Measurements from ENCODE around the gene GPR150.

DNA sequence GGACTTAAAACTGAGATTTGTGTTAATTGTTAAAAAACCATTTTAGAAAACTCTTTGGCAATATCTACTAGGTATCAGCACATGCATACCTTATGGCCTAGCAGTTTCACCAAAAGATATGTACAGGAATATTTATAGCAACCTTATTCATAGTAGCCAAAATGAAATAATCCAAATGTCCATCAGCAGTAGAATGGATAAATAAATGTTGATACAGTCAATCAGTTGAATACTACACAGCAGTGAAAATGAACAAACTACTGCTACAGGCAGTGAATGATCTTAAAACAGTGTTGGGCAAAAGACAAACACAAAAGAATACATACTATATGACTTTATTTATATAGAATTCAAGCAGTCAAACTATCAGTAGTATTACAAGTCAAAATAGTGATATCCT, 43.1 kb downstream of the GPR150 start:
- TF ChIP-seq, protein P1, sequence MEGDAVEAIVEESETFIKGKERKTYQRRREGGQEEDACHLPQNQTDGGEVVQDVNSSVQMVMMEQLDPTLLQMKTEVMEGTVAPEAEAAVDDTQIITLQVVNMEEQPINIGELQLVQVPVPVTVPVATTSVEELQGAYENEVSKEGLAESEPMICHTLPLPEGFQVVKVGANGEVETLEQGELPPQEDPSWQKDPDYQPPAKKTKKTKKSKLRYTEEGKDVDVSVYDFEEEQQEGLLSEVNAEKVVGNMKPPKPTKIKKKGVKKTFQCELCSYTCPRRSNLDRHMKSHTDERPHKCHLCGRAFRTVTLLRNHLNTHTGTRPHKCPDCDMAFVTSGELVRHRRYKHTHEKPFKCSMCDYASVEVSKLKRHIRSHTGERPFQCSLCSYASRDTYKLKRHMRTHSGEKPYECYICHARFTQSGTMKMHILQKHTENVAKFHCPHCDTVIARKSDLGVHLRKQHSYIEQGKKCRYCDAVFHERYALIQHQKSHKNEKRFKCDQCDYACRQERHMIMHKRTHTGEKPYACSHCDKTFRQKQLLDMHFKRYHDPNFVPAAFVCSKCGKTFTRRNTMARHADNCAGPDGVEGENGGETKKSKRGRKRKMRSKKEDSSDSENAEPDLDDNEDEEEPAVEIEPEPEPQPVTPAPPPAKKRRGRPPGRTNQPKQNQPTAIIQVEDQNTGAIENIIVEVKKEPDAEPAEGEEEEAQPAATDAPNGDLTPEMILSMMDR (IDR thresholded peaks at IDR 0.05) = no peak
- TF ChIP-seq POLR2A (IDR thresholded peaks at IDR 0.05) = no peak
